Stimulated activated CD4-positive, alpha-beta T cell treated with anti-CD3 and anti-CD28 coated beads, Interleukin-4, amount 100 ng/mL, for 4 hours (primary cell): ENCODE results near the gene SLC46A3.

Experiments
- DNase-seq, 2 experiments: peaks; one replicate each; pipeline ENCODE4 v3.0.0-alpha.2; 2020

The SLC46A3 gene

GRCh38 chr13:28678809-28679208 lies 40.0 kb downstream of the SLC46A3 start:
- no peak for DNase-seq

- DNase-seq: no peak
Measured at GRCh38 chr13:28671126-28671792, 47.5 kb downstream of the SLC46A3 start.

- DNase-seq: no peak
Measured at GRCh38 chr13:28666897-28667488, 51.8 kb downstream of the SLC46A3 start.

GRCh38 chr13:28659621-28659970 lies 59.2 kb downstream of the SLC46A3 start:
- peak in 1 of 2 experiments; percentile 9 for DNase-seq

GRCh38 chr13:28658796-28659620 lies 59.8 kb downstream of the SLC46A3 start, which contains the start of gene POMP:
POMP (plus strand) TSS chr13:28659130; CDS start chr13:28659185, 55 bp downstream.
- peak; percentile 88 for DNase-seq

- no peak for DNase-seq
Measured at GRCh38 chr13:28658539-28658795, 60.3 kb downstream of the SLC46A3 start.

- no peak for DNase-seq
Measured at GRCh38 chr13:28657784-28658538, 60.8 kb downstream of the SLC46A3 start.

GRCh38 chr13:28655561-28655960 lies 63.2 kb downstream of the SLC46A3 start:
- DNase-seq: no peak

- no peak for DNase-seq
Measured at GRCh38 chr13:28654276-28654675, 64.5 kb downstream of the SLC46A3 start.

- no peak for DNase-seq
Measured at GRCh38 chr13:28653111-28653510, 65.7 kb downstream of the SLC46A3 start.

- no peak for DNase-seq
Measured at GRCh38 chr13:28651810-28652401, 66.9 kb downstream of the SLC46A3 start.

GRCh38 chr13:28650284-28650683 lies 68.5 kb downstream of the SLC46A3 start:
- DNase-seq: no peak
